ENCODE measurements around the gene C3orf18. TPM values are rescaled to one million over a fixed set of nuclear protein-coding genes. Genes with fewer than 3 reads are reported as not detected.
A peak's percentile ranks its signal among the peaks of the same experiment; 100 is the strongest.

C3orf18 gene
- polyA plus RNA-seq, 1 of the 3 experiments (the other 2 are of a cell fraction), result 19.7 TPM

- peak; percentile 46; the same call in 1 of the 2 replicates for TF ChIP-seq TAF1 (IDR thresholded peaks at IDR 0.05; ENCODE audit: borderline replicate concordance, low read depth, low read length)
- TF ChIP-seq SIN3A (IDR thresholded peaks at IDR 0.05; ENCODE audit: borderline replicate concordance, low read depth, low read length), result peak; percentile 57; the same call in 1 of the 2 replicates
- peak; percentile 43; the same call in 1 of the 2 replicates for TF ChIP-seq MXI1 (IDR thresholded peaks at IDR 0.05; ENCODE audit: low read depth, low read length)
- TF ChIP-seq, protein P1, sequence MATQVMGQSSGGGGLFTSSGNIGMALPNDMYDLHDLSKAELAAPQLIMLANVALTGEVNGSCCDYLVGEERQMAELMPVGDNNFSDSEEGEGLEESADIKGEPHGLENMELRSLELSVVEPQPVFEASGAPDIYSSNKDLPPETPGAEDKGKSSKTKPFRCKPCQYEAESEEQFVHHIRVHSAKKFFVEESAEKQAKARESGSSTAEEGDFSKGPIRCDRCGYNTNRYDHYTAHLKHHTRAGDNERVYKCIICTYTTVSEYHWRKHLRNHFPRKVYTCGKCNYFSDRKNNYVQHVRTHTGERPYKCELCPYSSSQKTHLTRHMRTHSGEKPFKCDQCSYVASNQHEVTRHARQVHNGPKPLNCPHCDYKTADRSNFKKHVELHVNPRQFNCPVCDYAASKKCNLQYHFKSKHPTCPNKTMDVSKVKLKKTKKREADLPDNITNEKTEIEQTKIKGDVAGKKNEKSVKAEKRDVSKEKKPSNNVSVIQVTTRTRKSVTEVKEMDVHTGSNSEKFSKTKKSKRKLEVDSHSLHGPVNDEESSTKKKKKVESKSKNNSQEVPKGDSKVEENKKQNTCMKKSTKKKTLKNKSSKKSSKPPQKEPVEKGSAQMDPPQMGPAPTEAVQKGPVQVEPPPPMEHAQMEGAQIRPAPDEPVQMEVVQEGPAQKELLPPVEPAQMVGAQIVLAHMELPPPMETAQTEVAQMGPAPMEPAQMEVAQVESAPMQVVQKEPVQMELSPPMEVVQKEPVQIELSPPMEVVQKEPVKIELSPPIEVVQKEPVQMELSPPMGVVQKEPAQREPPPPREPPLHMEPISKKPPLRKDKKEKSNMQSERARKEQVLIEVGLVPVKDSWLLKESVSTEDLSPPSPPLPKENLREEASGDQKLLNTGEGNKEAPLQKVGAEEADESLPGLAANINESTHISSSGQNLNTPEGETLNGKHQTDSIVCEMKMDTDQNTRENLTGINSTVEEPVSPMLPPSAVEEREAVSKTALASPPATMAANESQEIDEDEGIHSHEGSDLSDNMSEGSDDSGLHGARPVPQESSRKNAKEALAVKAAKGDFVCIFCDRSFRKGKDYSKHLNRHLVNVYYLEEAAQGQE (IDR thresholded peaks at IDR 0.05; ENCODE audit: low read depth, low read length), result 0 out of 2 replicates have a peak, but pooled peaks have one; percentile 9
- TF ChIP-seq, protein P2, sequence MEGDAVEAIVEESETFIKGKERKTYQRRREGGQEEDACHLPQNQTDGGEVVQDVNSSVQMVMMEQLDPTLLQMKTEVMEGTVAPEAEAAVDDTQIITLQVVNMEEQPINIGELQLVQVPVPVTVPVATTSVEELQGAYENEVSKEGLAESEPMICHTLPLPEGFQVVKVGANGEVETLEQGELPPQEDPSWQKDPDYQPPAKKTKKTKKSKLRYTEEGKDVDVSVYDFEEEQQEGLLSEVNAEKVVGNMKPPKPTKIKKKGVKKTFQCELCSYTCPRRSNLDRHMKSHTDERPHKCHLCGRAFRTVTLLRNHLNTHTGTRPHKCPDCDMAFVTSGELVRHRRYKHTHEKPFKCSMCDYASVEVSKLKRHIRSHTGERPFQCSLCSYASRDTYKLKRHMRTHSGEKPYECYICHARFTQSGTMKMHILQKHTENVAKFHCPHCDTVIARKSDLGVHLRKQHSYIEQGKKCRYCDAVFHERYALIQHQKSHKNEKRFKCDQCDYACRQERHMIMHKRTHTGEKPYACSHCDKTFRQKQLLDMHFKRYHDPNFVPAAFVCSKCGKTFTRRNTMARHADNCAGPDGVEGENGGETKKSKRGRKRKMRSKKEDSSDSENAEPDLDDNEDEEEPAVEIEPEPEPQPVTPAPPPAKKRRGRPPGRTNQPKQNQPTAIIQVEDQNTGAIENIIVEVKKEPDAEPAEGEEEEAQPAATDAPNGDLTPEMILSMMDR (IDR thresholded peaks at IDR 0.05), result peak; percentile 58
These were observed 44.1 kb upstream of the C3orf18 start, which contains the start of gene CISH (continued) for GRCh38 chr3:50611464-50612233.

DNA sequence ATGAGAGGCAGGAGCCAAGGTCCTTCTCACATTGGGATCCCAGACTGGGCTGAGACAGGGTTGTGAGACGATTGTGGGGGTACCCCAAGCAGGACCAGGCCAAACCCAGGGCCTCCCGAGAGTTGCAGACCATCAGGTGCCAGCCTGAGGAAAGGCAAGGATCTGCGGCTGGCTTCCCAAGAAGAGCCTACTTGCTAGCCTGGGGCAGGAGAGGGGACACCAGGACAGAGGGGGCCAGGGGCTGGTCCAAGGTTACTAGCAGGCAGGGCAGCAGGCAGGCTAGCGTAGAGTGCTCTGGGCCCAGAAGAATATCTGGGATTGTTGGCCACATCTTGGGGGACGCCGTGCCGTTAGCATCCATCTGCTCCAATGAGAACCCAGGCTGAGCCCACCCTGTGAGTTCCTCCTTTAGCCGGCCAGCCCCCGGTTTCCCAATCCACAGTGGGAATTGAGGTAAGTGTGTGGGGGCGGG lies 43.5 kb upstream of the C3orf18 start:
- H3K9ac ChIP-seq, result peak overlapping the region; percentile 61; the same call in 1 of the 2 replicates
- peak overlapping the region; percentile 56 to 71 for H3K4me3 ChIP-seq (ENCODE audit: low read depth in 2 of 2, low read length in 1 of 2)
- ChIA-PET POLR2A (interaction anchor here (1.2 to 1.6 kb wide), 4 partner anchors 10 to 346 kb away, joined by 3 to 8 read pairs (median 5); partner anchors contain the start of gene HEMK1), CTCF (interaction anchor here (0.5 to 25.1 kb wide), 12 partner anchors 8 to 1059 kb away, joined by 3 to 648 read pairs (median 6); partner anchors contain the start of genes C3orf18 and HEMK1)
- H3K4me2 ChIP-seq, result peak overlapping the region; percentile 87
- no peaks in the 10 kb centered on the region for H3K9me3 ChIP-seq
- no peaks in the 10 kb centered on the region for H3K9me2 ChIP-seq
- peaks cover 0 to 38% of the 10 kb centered on the region in 2 experiments; a peak in 1 of 4 replicates for H3K4me1 ChIP-seq (ENCODE audit: control insufficient read depth in 1 of 2, insufficient read depth in 2 of 2, low read depth in 1 of 2, low read length in 1 of 2)
- H3F3A ChIP-seq (replicated peaks; ENCODE audit: insufficient read depth), result peaks cover under 1% of the 10 kb centered on the region
- no peaks in the 10 kb centered on the region for H4K20me1 ChIP-seq (ENCODE audit: insufficient read depth)
- WGBS (ENCODE audit: low lambda C conversion rate), result 70% methylated on average over 5 of the region's 10 CpGs
- H3K27me3 ChIP-seq (ENCODE audit: insufficient read depth), result no peaks in the 10 kb centered on the region
- peak; percentile 41 for DNase-seq
- peak overlapping the region in 1 of 2 experiments; percentile 73; a peak in 2 of 4 replicates for H3K27ac ChIP-seq (ENCODE audit: low read depth in 2 of 2, low read length in 1 of 2)
- H2AFZ ChIP-seq (ENCODE audit: low read depth), result peak overlapping the region; percentile 76; the same call in 1 of the 2 replicates
- H3K79me2 ChIP-seq (ENCODE audit: insufficient read depth), result no peaks in the 10 kb centered on the region
- TF ChIP-seq POLR2AphosphoS5 (IDR thresholded peaks at IDR 0.05; ENCODE audit: low read depth, low read length), result no peak
- H3K36me3 ChIP-seq (replicated peaks in 1 of 2; ENCODE audit: control insufficient read depth in 1 of 2, insufficient read depth in 2 of 2, low read length in 1 of 2), result peaks cover 0 to 4% of the 10 kb centered on the region in 2 experiments
